GM23248 (cell line): Measurements from ENCODE around the gene OPRM1.

ENCODE experiments used
- EZH2 ChIP-seq: fragments of 200-600 bp; sonication (generic); IDR thresholded peaks from 2 replicates; pipeline ENCODE4 v1.6.1; 2018; ENCODE audit warnings: antibody characterized with exemption, mild to moderate bottlenecking; ENCODE audit not compliant: insufficient read depth, poor library complexity, severe bottlenecking
- EZH2phosphoT487 ChIP-seq: fragments of 200-600 bp; sonication (generic); IDR thresholded peaks from 2 replicates; pipeline ENCODE4 v1.6.1; 2018; ENCODE audit warnings: antibody characterized with exemption, moderate library complexity, mild to moderate bottlenecking, low read depth; ENCODE audit not compliant: insufficient read depth

GRCh38 chr6:154125421-154125820 is 86.4 kb downstream of the OPRM1 start:
- no peak for TF ChIP-seq EZH2phosphoT487
- TF ChIP-seq EZH2, result no peak
